ENCODE measurements around the gene ABHD17C. TPM values are rescaled to one million over a fixed set of nuclear protein-coding genes. Genes with fewer than 3 reads are reported as not detected.
A peak's percentile ranks its signal among the peaks of the same experiment; 100 is the strongest.

Gene ABHD17C
- total RNA-seq, 1 experiment from 2014 or later = 6.9 TPM

- no peak for DNase-seq (ENCODE audit: low read depth, low spot score)
- in situ Hi-C loops (cut with HindIII; ENCODE audit: low pct_unique_long_range_greater_than_20kb, low sequenced_read_pairs) = no loop called here
Measured at GRCh38 chr15:80679804-80680175, 15.3 kb upstream of the ABHD17C start.

- no peak for DNase-seq (ENCODE audit: low read depth, low spot score)
- in situ Hi-C loops (cut with HindIII; ENCODE audit: low pct_unique_long_range_greater_than_20kb, low sequenced_read_pairs) = no loop called here
Measured at GRCh38 chr15:80682201-80682600, 12.9 kb upstream of the ABHD17C start.

GRCh38 chr15:80684697-80685096, 10.4 kb upstream of the ABHD17C start:
- in situ Hi-C loops (cut with HindIII; ENCODE audit: low pct_unique_long_range_greater_than_20kb, low sequenced_read_pairs) = no loop called here
- DNase-seq (ENCODE audit: low read depth, low spot score) = no peak

- in situ Hi-C loops (cut with HindIII; ENCODE audit: low pct_unique_long_range_greater_than_20kb, low sequenced_read_pairs) = no loop called here
- no peak for DNase-seq (ENCODE audit: low read depth, low spot score)
Measured at GRCh38 chr15:80685628-80686027, 9.5 kb upstream of the ABHD17C start.

GRCh38 chr15:80689294-80689693, 5.8 kb upstream of the ABHD17C start:
- no peak for DNase-seq (ENCODE audit: low read depth, low spot score)
- in situ Hi-C loops (cut with HindIII; ENCODE audit: low pct_unique_long_range_greater_than_20kb, low sequenced_read_pairs) = no loop called here

GRCh38 chr15:80689716-80690115, 5.4 kb upstream of the ABHD17C start:
- DNase-seq (ENCODE audit: low read depth, low spot score) = no peak
- in situ Hi-C loops (cut with HindIII; ENCODE audit: low pct_unique_long_range_greater_than_20kb, low sequenced_read_pairs) = no loop called here

GRCh38 chr15:80691575-80691974, 3.5 kb upstream of the ABHD17C start:
- DNase-seq (ENCODE audit: low read depth, low spot score) = no peak
- in situ Hi-C loops (cut with HindIII; ENCODE audit: low pct_unique_long_range_greater_than_20kb, low sequenced_read_pairs) = no loop called here

GRCh38 chr15:80693682-80694610, 1.2 kb upstream of the ABHD17C start:
- in situ Hi-C loops (cut with HindIII; ENCODE audit: low pct_unique_long_range_greater_than_20kb, low sequenced_read_pairs) = no loop called here
- peak; percentile 12 for DNase-seq (ENCODE audit: low read depth, low spot score)

GRCh38 chr15:80694611-80695098, 455 bp upstream of the ABHD17C start:
- DNase-seq (ENCODE audit: low read depth, low spot score) = peak; percentile 23
- in situ Hi-C loops (cut with HindIII; ENCODE audit: low pct_unique_long_range_greater_than_20kb, low sequenced_read_pairs) = no loop called here

GRCh38 chr15:80695911-80696661, 976 bp downstream of the ABHD17C start:
- DNase-seq (ENCODE audit: low read depth, low spot score) = peak; percentile 46
- in situ Hi-C loops (cut with HindIII; ENCODE audit: low pct_unique_long_range_greater_than_20kb, low sequenced_read_pairs) = no loop called here

- in situ Hi-C loops (cut with HindIII; ENCODE audit: low pct_unique_long_range_greater_than_20kb, low sequenced_read_pairs) = no loop called here
- no peak for DNase-seq (ENCODE audit: low read depth, low spot score)
Measured at GRCh38 chr15:80697075-80697685, 2.1 kb downstream of the ABHD17C start.

- in situ Hi-C loops (cut with HindIII; ENCODE audit: low pct_unique_long_range_greater_than_20kb, low sequenced_read_pairs) = no loop called here
- DNase-seq (ENCODE audit: low read depth, low spot score) = no peak
Measured at GRCh38 chr15:80698676-80699075, 3.6 kb downstream of the ABHD17C start.

GRCh38 chr15:80699981-80700380, 4.9 kb downstream of the ABHD17C start:
- in situ Hi-C loops (cut with HindIII; ENCODE audit: low pct_unique_long_range_greater_than_20kb, low sequenced_read_pairs) = no loop called here
- no peak for DNase-seq (ENCODE audit: low read depth, low spot score)

GRCh38 chr15:80701676-80702311, 6.7 kb downstream of the ABHD17C start:
- no peak for DNase-seq (ENCODE audit: low read depth, low spot score)
- in situ Hi-C loops (cut with HindIII; ENCODE audit: low pct_unique_long_range_greater_than_20kb, low sequenced_read_pairs) = no loop called here

- DNase-seq (ENCODE audit: low read depth, low spot score) = no peak
- in situ Hi-C loops (cut with HindIII; ENCODE audit: low pct_unique_long_range_greater_than_20kb, low sequenced_read_pairs) = no loop called here
Measured at GRCh38 chr15:80703081-80703480, 8.0 kb downstream of the ABHD17C start.

- in situ Hi-C loops (cut with HindIII; ENCODE audit: low pct_unique_long_range_greater_than_20kb, low sequenced_read_pairs) = no loop called here
- DNase-seq (ENCODE audit: low read depth, low spot score) = no peak
Measured at GRCh38 chr15:80703965-80704364, 8.9 kb downstream of the ABHD17C start.

GRCh38 chr15:80706161-80706560, 11.1 kb downstream of the ABHD17C start:
- DNase-seq (ENCODE audit: low read depth, low spot score) = no peak
- in situ Hi-C loops (cut with HindIII; ENCODE audit: low pct_unique_long_range_greater_than_20kb, low sequenced_read_pairs) = no loop called here

GRCh38 chr15:80709542-80709941, 14.4 kb downstream of the ABHD17C start:
- DNase-seq (ENCODE audit: low read depth, low spot score) = no peak
- in situ Hi-C loops (cut with HindIII; ENCODE audit: low pct_unique_long_range_greater_than_20kb, low sequenced_read_pairs) = no loop called here

Data from SK-MEL-5 (cell line).